ENCODE data around the gene MBTPS2.
A peak's percentile ranks its signal among the peaks of the same experiment; 100 is the strongest.

Gene MBTPS2

GRCh38 chrX:21821875-21822274 lies 17.5 kb upstream of the MBTPS2 start:
- no peaks in the 10 kb centered on the region for H3K4me1 Mint-ChIP-seq
- H3K27ac Mint-ChIP-seq: no peak overlapping the region
- TF ChIP-seq CTCF (IDR thresholded peaks at IDR 0.05; ENCODE audit: unreplicated experiment in 3 of 3): no peak
- H3K4me3 Mint-ChIP-seq: no peak overlapping the region
- H3K36me3 Mint-ChIP-seq (ENCODE audit: low read depth): no peaks in the 10 kb centered on the region
- H3K9me3 Mint-ChIP-seq: no peaks in the 10 kb centered on the region
- H3K27me3 Mint-ChIP-seq (ENCODE audit: low read depth): no peaks in the 10 kb centered on the region

- TF ChIP-seq CTCF (IDR thresholded peaks at IDR 0.05; ENCODE audit: unreplicated experiment in 3 of 3): no peak
- no peaks in the 10 kb centered on the region for H3K9me3 Mint-ChIP-seq
- no peak overlapping the region for H3K27ac Mint-ChIP-seq
- H3K4me3 Mint-ChIP-seq: no peak overlapping the region
- H3K36me3 Mint-ChIP-seq (ENCODE audit: low read depth): no peaks in the 10 kb centered on the region
- no peaks in the 10 kb centered on the region for H3K27me3 Mint-ChIP-seq (ENCODE audit: low read depth)
- H3K4me1 Mint-ChIP-seq: no peaks in the 10 kb centered on the region
Measured at GRCh38 chrX:21831496-21831895, 7.9 kb upstream of the MBTPS2 start.

GRCh38 chrX:21837056-21837455 lies 2.4 kb upstream of the MBTPS2 start:
- H3K27me3 Mint-ChIP-seq (ENCODE audit: low read depth): no peaks in the 10 kb centered on the region
- H3K4me1 Mint-ChIP-seq: peaks cover 13% of the 10 kb centered on the region

GRCh38 chrX:21838937-21839333 lies 482 bp upstream of the MBTPS2 start:
- TF ChIP-seq CTCF (IDR thresholded peaks at IDR 0.05; ENCODE audit: unreplicated experiment in 3 of 3): no peak

More at GRCh38 chrX:21837056-21837455, 2.4 kb upstream of the MBTPS2 start:
- Mint-ChIP-seq H3K36me3 (ENCODE audit: low read depth) (no peaks in the 10 kb centered on the region), H3K9me3 (no peaks in the 10 kb centered on the region), H3K4me3 (peak overlapping the region in 1 of 3 experiments; percentile 35), H3K27ac (peak overlapping the region in 1 of 3 experiments; percentile 44)
- TF ChIP-seq CTCF (IDR thresholded peaks at IDR 0.05; ENCODE audit: unreplicated experiment in 3 of 3): no peak

GRCh38 chrX:21840193-21840545 lies 752 bp downstream of the MBTPS2 start:
- Mint-ChIP-seq H3K27me3 (ENCODE audit: low read depth) (no peaks in the 10 kb centered on the region), H3K36me3 (ENCODE audit: low read depth) (peaks cover 6% of the 10 kb centered on the region), H3K4me1 (peaks cover 21% of the 10 kb centered on the region), H3K27ac (peak overlapping the region; percentile 92 to 98 (median 98)), H3K9me3 (no peaks in the 10 kb centered on the region), H3K4me3 (peak overlapping the region; percentile 94 to 98 (median 96))
- no peak for TF ChIP-seq CTCF (IDR thresholded peaks at IDR 0.05; ENCODE audit: unreplicated experiment in 3 of 3)

More at GRCh38 chrX:21838937-21839333, 482 bp upstream of the MBTPS2 start:
- Mint-ChIP-seq H3K9me3 (no peaks in the 10 kb centered on the region), H3K4me3 (peak overlapping the region; percentile 94 to 98 (median 96)), H3K27ac (peak overlapping the region; percentile 92 to 98 (median 98)), H3K27me3 (ENCODE audit: low read depth) (no peaks in the 10 kb centered on the region), H3K36me3 (ENCODE audit: low read depth) (peaks cover 4% of the 10 kb centered on the region), H3K4me1 (peaks cover 21% of the 10 kb centered on the region)

GRCh38 chrX:21843179-21843578 lies 3.8 kb downstream of the MBTPS2 start:
- Mint-ChIP-seq H3K27ac (peak overlapping the region; percentile 25 to 47 (median 36)), H3K27me3 (ENCODE audit: low read depth) (no peaks in the 10 kb centered on the region), H3K4me1 (peaks cover 34% of the 10 kb centered on the region), H3K4me3 (peak overlapping the region in 1 of 3 experiments; percentile 31), H3K9me3 (no peaks in the 10 kb centered on the region), H3K36me3 (ENCODE audit: low read depth) (peaks cover 16% of the 10 kb centered on the region)
- TF ChIP-seq CTCF (IDR thresholded peaks at IDR 0.05; ENCODE audit: unreplicated experiment in 3 of 3): no peak

Measured in nephron (organoid).